HG03066 (cell line): ENCODE results near the gene HEPACAM.
A peak's percentile ranks its signal among the peaks of the same experiment; 100 is the strongest.

Experiments
- ATAC-seq: cut with Tn5 transposase; IDR thresholded peaks from one replicate; pipeline ENCODE4 v1.9.1; 2021; ENCODE audit warnings: low read depth; ENCODE audit not compliant: unreplicated experiment

The HEPACAM gene

DNA sequence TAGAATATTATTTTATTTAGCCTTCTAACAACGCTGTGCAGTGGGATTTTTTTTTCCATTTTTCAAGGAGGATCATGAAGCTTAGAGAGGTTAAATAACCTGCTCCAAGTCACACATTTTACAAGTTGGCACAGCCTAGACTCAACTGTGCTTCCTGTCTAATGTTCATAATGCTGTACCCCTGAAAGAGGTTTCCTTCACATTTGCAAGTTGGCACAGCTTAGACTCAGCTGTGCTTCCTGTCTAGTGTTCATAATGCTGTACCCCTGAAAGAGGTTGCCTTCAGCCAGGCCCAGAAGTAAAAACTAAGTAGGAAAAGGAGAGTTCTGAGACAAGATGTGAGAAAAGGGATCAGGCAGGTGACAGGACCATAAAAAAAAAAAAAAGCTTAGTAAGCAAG is 7.9 kb upstream of the HEPACAM start:
- ATAC-seq: no peak

GRCh38 chr11:124943254-124943616 is 7.4 kb upstream of the HEPACAM start:
- ATAC-seq: no peak

DNA sequence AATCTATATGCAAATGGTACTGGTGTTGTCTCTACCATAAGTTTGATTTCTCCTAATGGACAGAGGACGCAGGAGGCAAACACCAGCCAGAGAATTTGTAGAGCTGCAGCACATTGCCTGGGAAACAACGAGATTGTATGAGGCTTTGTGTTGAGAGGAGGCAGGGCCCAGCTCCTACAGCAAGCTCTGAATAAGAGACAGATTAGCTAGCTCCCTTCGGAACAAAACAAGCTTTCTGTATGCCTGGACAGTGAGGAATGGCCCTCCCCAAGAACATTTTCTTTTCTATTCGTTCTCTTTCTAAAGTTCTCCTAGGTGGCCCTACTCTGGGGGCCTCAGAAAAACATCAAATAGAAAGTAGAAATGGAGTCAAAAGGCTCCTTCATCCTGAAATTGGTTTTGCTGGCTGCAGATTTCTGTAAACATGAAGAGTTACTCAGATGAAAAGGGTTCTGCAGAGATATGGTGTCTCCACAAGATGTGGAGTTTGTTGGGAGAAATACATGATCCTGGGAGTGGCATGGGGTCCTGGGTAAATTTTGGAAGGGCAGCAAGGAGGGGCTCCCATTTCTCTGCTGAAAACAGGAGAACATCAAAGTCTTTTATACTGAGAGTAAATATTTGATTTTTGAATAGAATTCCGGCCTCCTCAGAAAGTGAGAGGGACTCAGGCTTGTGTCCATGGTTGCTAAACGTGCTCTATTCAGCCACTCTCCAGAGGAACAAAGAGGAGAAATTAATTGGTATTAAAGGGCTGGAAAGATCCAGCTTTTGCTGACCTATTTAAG is 6.8 kb upstream of the HEPACAM start:
- ATAC-seq: no peak

DNA sequence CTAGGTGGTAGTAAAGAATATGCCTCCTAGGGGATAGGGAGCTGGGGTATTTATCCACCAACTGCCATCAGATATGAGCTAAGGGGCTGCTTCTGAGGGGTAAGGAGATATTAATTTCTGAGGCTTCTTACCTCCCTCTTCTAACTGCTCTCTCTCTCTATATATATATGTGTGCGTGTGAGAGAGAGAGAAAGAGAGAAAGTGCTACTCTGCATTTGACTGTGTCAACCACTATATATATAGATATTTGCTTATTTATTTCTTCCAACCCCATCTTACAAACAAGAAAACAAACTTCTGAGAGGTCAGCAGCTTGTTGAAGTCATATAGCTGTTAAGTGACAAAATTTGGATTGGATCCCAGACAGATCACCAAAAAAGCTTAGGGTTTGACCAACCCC is 5.9 kb upstream of the HEPACAM start:
- ATAC-seq: no peak

- ATAC-seq: no peak
Observed at GRCh38 chr11:124938970-124939369, 3.1 kb upstream of the HEPACAM start.

- no peak for ATAC-seq
Observed at GRCh38 chr11:124938206-124938765, 2.4 kb upstream of the HEPACAM start.

GRCh38 chr11:124937336-124937935 is 1.6 kb upstream of the HEPACAM start:
- no peak for ATAC-seq

- no peak for ATAC-seq
Observed at GRCh38 chr11:124934862-124935547, 842 bp downstream of the HEPACAM start.

DNA sequence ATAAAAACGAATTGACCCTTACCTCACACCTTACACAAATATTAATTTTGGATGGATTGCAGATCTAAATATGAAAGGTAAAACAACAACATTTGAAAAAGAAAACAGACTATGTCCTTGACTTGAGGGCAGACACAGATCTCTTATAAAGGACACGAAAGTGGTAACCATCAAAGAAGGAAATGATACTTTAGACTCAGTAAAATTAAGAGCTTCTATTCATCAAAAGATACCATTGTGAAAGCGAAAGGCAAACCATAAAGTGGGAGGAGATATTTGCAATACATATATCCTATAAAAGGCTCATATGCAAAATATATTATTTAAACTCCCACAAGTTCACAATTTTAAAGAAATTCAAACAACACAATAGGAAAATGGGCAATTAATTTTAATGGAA is 5.0 kb downstream of the HEPACAM start:
- peak; percentile 88 for ATAC-seq

DNA sequence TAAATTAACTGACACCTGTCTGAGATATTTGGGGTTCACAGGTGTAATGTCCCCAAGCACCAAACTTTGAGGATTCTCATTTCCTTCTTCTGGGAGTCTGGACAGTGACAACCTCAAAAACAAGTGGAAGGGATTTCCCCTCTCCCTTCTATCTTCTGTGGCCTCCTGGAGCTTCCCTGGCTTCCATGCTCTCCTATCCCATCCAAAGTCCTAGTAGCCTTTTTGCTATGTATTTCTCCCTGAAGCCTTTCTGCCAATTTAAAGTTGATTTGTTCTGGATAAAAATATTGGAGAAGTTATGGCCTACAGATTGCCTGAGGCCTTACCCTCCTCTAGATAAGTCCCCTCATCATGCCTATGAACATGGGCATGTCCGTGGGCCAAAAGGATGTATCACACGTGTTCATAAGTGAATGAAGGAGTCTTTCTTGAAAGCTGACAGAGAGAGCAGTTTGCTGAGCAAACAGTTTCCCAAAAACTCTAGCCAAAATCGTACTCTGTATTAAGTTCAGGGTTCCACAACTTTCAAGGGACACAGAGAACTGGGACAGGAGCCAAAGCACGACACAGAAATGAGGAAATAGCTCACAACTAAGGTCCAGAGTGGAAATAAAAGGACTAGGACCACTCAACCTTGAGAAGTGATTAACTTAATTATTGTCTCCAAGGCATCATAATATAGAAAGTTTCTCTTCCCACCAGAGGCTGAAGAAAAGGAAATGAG is 6.7 kb downstream of the HEPACAM start:
- ATAC-seq: no peak

- ATAC-seq: no peak
Observed at GRCh38 chr11:124923296-124923695, 12.6 kb downstream of the HEPACAM start.

- ATAC-seq: no peak
Observed at GRCh38 chr11:124922831-124923230, 13.0 kb downstream of the HEPACAM start.

DNA sequence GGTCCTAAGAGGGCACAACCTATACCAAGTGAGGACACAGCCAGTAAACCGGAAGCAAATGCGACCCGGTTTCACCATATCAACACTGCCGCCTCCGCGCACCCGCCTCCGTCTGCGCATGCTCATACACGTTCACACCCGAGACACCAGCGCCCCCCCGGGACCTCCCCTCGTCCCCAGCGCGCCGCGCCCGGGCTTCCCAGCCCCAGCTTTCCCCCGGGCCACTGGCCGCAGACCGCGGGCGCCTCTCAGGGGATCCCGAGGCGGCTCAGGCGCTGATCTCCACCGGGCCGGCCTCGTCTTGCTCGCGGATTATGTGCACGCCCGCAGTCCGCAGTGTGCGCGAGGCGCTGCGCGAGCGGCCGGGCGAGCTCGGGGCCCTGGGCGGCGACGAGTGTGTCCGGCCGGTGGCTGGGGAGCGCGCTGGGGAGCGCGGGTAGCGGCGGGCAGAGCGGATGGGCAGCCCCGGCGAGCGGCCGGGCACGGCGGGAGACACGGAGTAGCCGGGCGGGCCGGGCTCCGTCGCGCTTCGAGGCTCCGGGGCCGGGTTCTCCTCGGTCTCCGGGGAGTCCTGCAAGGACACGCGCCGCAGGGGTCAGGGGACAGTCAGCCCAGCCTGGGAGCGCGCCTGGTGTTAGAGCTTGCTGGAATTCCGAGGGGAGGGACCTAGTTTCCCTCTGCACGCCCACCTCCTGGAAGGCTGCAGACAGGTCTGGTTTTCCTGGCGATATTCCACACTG is 14.8 kb downstream of the HEPACAM start:
- ATAC-seq: no peak

- ATAC-seq: no peak
Observed at GRCh38 chr11:124920356-124920755, 15.5 kb downstream of the HEPACAM start.

DNA sequence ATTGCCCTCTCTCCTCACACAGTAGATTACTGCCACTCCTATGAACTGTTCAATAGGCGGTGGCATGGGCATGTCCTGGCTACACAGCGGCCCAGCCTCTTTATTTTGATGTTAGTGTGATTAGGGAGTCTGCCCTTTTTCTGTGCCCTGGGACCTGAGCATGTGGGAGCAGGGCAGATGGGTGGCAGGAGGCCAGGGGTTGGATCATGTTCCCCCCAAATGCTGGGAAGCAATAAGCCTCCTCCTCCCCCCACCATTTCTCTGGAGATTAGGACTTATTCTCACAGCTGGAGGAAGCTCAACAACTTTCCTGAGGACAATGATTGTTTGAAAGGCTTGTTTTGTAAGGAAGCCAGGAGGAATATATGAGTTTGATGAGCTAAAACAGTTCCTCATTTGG is 15.9 kb downstream of the HEPACAM start:
- ATAC-seq: no peak

DNA sequence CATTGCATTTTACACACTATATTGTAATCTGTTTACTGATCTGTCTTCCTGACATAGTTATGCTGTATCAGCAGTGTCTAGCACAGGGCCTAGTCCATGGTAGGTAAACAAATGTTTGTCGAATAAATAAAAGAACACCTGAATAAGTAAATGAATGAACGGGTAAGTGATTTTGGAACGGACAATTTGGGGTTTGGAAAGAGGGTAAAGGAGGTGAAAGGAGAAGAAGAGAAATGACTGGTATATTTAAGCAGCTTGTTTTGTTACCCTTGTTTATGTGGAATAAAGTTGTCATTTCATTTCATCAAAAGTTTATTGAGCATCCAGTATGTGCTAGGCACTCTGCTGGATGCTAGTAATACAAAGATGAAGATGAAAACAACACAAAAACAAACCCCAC is 16.9 kb downstream of the HEPACAM start, which contains the start of gene HEPN1:
HEPN1 (plus strand) TSS at position 301 of the 400 bp plus-strand sequence.
- ATAC-seq: no peak

- ATAC-seq: no peak
Observed at GRCh38 chr11:124917115-124917637, 18.7 kb downstream of the HEPACAM start.

GRCh38 chr11:124916370-124916710 is 19.5 kb downstream of the HEPACAM start:
- ATAC-seq: no peak

- no peak for ATAC-seq
Observed at GRCh38 chr11:124915541-124916369, 20.1 kb downstream of the HEPACAM start.
